ENCODE measurements around the gene TRIM27.

- TF ChIP-seq CTCF (conservative IDR thresholded peaks at IDR 0.05 in 1 of 2, IDR thresholded peaks at IDR 0.05 in 1 of 2; ENCODE audit: low read depth in 1 of 2, low read length in 2 of 2) (no peak), EZH2 (IDR thresholded peaks at IDR 0.05; ENCODE audit: low read length, missing control alignments) (no peak)
These were observed 56.7 kb downstream of the TRIM27 start for GRCh38 chr6:28867086-28867409.
